CMK (cell line): ENCODE results near the gene EVA1C.
"Not testable (repeated sequence)": the region's sequence is repeated elsewhere in the genome, so short reads cannot be mapped to it uniquely, and the experiment has no call there.

Experiments
- DNase-seq: peaks from one replicate; pipeline ENCODE4 v3.0.0-alpha.2; 2010; ENCODE audit warnings: low read depth

The EVA1C gene

DNA sequence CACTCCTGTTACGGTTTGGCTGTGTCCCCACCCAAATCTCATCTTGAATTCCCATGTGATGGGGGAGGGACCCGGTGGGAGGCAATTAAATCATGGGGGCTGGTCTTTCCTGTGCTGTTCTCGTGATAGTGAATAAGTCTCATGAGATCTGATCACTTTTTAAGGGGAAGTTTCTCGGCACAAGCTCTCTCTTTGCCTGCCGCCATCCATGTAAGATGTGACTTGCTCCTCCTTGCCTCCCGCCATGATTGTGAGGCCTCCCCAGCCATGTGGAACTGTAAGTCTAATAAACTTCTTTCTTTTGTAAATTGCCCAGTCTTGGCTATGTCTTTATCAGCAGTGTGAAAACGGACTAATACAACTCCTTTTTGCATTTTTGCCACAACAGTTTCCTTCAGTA lies 118.3 kb downstream of the EVA1C start:
- DNase-seq: not testable (repeated sequence)

DNA sequence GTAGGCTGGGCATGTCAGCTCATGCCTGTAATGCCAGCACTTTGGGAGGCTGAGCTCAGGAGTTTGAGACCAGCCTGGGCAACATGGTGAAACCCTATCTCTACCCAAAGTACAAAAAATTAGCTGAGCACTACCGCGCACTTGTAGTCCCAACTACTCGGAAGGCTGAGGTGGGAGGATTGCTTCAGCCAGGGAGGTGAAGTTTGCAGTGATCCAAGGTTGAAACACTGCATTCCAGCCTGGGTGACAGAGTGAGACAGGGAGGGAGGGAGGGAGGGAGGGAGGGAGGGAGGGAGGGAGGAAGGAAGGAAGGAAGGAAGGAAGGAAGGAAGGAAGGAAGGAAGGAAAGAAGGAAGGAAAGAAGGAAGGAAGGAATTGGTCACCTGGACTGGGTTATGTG lies 119.1 kb downstream of the EVA1C start:
- not testable (repeated sequence) for DNase-seq

DNA sequence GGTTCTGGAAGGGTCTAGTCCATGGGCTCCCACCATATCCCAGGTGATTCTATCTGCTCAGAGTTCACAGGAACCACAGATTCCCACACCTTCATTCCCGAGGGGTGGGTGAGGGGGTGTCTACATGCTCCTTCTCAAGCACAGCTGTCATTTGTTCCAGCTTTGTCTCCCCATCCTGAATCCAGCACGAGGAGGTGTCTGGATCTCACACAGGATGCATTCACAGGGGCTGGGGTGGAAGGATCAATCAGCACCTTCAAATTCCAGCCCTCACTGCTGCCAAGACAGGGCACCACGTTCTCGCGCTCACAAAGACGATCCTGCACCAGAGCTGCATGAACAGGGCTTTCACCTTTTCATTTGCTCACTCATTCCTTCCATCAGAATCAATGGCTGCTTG lies 120.1 kb downstream of the EVA1C start:
- DNase-seq: no peak

DNA sequence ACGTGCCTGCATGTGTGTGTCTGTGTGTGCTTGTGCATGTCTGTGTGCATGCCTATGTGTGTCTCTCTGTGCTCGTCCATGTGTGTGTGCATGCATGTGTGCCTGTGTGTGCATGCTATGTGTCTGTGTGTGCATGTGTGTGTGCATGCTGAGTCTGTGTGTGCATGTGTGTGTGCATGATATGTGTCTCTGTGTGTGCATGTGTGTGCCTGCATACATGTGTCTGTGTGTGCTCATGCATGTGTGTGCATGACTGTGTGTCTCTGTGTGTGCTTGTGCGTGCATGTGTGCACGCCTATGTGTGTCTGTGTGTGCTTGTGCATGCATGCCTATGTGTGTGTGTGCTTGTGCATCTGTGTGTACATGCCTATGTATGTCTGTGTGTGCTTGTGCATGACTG lies 120.5 kb downstream of the EVA1C start:
- DNase-seq: no peak

DNA sequence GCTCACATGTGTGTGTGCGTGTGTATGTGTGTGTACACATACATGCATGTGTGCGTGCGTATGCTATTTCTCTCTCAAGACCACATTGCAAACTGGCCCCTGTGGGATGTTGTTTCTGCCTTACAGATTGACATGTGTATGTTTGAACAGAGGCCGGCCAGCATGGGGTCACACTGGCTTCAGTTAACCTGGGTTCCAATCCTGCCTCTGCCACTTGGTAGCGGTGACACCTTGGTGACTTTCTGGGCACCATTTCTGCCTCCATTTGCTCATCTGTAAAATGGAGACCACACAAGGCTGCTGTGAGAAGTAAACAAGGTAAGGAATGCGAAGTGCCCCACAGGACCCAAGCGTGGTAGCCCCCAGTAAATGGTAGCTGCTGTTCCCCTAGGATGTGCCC lies 121.1 kb downstream of the EVA1C start:
- DNase-seq: no peak

DNA sequence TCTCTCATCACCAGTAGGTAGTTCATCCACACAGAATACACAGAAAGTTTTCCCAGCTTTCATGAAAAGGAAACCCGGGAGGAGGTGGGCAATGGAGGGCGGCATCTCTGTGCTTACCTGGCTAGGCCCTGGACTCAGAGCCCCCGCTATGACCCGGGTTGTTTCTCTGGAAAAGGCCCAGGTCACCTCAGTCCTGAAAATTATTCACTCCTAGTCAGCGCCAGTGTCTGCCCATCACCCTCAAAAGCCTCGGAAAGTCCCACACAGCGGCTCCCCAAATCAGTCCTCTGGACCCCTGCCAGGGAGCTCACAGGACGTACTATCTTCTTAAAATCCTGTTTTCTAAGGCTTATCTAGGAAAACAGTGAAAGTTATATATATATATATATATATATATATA lies 121.6 kb downstream of the EVA1C start:
- no peak for DNase-seq

DNA sequence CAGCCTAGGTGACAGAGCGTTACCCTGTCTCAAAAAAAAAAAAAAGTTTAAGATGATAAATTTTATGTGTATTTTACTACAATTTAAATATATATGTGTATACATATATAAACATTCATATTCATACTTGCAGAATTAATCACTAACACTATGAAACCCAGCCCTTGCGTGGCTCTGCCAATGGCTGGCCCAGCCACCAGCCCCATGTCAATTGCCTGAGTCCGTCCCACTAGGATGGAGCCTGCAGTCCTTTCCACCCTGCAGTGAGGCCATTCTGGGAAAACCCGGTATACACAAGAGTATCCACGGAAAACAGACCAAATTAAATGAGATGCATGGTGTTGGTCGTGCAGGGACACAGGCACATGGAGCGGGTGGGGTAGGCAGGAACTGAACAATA lies 123.1 kb downstream of the EVA1C start:
- DNase-seq: no peak

DNA sequence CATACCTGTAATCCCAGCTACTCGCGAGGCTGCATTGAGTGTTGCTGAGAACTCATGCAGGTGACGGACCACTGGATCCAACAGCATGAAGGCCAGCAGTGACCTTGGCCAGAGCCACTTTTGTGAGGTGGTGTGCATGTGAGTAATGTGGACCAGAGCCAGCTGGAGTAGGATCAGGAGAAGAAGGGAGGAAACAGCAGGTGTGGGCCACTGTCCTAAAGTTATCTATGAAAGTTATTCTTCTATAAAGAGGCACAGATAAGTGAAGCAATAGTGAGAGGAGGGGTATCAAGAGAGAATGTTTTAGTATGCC lies 125.0 kb downstream of the EVA1C start:
- no peak for DNase-seq

DNA sequence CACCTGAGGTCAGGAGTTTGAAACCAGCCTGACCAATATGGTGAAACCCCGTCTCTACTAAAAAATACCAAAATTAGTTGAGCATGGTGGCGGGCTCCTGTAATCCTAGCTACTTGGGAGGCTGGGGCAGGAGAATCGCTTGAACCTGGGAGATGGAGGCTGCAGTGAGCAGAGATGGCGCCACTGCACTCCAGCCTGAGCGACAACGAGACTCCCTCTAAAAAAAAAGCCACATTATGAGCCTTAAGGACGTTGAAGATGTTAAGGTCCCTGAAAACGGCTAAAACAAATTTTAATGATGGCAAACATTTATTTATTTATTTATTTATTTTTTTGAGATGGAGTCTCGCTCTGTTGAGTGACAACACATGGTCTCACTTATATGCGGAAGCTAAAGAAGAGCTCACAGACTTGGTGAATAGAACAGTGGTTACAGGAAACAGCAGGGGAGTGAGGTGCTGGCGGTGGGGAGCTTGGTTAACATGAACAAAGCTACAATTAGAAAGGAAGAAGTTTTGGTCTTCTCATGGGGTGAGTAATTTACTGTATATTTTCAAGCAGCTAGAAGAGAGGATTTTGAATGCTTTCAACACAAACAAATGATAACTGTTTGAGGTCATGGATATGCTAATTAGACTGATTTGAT lies 125.8 kb downstream of the EVA1C start:
- DNase-seq: no peak

DNA sequence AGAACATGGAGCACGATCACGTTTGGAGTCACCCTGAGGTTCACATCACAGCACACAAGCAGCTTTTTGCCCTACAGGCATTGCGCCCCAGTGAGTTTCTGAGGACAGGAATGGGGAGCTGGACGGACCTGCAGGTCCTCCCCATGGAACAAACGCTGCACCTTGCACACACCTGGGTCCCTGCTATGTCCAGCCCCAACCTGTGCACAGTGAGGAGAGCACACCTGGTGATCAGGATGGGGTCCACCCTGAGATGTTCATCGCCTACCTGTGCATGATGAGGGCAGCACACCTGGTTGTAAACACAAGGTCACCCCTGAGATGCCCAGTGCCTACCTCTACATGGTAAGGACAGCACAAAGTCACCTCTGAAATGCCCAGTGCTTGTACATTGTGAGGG lies 126.9 kb downstream of the EVA1C start:
- no peak for DNase-seq

DNA sequence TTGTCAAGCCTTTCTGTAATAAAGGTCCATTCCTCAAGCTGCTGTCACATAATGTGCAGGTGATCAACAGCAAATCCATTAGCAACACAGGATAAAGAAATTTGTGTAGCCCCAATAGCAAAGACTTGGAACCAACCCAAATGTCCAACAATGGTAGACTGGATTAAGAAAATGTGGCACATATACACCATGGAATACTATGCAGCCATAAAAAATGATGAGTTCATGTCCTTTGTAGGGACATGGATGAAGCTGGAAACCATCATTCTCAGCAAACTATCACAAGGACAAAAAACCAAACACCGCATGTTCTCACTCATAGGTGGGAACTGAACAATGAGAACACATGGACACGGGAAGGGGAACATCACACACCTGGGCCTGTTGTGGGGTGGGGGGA lies 130.6 kb downstream of the EVA1C start:
- DNase-seq: not testable (repeated sequence)

DNA sequence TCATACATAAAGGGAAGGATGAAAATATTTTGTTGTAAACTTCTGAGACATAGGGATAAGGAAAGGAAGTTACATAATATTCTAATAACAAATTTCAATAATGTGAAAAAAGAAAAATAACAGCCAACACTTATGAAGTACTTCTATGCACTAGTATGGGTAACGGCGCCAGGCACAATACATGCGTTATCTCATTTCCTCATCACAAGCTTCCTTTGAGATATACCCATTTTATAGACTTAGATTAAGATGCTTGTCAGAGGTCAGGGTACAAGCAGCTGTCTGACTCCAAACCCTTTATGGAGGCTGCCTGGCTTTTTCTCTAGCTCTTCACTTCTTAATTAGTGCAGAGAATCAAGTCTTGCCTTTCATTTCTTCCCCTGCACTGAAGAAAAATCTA lies 131.5 kb downstream of the EVA1C start:
- no peak for DNase-seq

DNA sequence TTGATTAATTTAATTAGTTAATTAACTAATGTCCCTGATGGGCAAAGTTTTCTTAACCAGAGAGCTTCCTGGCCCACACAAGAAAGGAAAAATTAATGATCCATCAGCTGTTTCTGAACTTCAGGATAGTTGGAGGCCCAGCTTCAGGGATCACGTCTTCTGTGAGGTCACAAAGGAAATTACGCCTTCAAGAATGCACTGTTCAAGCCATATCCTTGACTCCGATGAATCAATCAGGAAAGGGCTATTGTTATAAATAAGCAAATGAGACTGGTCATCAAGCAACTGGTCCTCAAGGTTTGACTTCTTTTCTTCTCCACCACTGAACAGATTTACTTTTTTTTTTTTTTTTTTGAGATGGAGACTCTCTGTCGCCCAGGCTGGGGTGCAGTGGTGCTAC lies 132.2 kb downstream of the EVA1C start:
- DNase-seq: no peak

DNA sequence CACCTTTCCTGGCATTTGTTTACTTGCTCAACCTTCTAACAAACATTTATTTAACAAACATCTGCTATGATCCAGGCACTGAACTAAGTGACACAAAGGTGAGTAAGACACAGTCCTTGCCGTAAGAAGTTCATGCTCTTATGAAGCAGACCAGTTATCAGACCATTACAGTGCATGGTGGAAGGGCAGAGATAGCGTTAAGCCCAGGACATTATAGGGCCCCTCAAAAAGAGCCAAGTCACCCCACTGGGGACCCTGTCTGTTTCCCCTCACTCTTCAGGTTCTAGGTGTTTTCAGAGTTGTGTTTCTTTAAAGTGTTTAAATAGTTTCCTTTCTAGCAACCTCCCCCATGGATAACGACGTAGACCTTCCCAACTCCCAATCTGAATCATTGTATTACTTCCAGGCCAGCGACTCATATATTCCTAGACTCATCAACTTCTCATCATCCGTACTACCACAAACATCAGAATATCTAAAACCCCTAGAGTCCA lies 133.5 kb downstream of the EVA1C start:
- no peak for DNase-seq

DNA sequence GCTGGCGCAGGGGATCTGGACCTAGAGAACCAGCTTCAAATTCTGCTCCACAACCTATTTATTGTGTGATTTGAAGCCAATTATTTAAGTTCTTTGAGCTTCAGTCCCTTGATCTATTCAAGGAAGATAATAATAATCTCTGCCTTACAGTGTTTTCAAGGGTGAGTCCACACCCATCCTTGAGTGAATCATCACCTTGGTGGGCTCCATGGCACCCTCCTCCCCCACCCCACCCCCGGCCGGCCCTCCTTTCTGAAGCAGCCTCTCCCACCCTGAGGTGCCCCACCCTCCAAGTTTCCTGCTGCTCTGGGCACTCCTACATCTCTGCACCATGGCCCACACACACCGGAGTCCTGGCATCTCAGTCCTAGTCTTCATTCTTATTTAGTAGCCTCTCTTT lies 134.5 kb downstream of the EVA1C start:
- DNase-seq: no peak

DNA sequence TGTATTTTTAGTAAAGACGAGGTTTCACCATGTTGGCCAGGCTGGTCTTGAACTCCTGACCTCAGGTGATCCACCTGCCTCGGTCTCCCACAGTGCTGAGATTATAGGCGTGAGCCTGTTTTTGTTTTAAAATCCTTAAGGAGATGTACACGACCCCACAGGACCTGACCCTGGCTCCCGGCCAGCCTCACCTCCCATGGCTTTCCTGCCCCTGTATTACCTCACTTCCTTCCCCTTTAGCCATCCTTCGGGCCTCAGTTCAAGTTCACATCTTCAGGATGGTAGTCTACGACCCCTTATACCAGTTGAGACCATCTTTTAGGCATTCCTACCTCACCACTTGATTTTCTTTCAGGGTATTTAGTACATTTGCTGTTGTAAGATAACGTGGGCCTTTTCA lies 136.5 kb downstream of the EVA1C start:
- no peak for DNase-seq

DNA sequence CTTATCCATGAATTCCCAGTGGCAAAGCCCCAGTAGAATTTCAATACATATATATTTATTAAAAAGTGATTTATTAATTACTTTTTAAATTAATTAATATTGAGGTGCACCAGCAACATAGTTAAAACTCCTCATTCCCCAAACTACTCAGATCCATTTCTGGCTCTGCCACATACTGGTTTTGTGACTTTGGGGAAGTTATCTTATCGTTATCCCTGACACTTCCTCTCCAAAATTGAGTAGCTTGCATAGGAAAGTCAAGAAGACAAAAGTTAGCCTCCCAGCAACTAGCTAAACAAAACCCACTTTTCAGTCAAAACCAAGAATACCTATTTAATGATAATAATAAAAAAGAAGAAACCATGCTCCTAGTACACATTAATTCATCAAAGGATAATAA lies 136.9 kb downstream of the EVA1C start:
- peak; percentile 30 for DNase-seq

DNA sequence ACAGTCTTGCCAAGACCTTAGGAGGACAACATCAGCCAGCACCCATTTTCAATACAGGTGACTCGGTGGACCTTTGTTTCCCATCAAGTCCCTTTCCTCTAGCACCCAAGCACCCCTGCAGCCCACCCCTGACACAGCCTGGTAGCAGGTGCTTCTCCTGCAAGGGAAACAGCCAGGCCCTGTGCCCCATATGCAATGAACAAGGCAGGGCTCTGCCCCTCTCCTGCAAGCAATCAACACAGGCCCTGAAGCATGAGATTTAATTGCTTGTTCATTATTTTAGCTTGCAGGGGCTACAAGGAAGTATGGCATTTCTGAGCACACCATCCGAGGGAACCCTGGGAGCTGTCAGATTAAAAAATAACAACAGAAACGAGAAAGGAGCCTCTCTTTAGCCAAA lies 137.4 kb downstream of the EVA1C start:
- no peak for DNase-seq

DNA sequence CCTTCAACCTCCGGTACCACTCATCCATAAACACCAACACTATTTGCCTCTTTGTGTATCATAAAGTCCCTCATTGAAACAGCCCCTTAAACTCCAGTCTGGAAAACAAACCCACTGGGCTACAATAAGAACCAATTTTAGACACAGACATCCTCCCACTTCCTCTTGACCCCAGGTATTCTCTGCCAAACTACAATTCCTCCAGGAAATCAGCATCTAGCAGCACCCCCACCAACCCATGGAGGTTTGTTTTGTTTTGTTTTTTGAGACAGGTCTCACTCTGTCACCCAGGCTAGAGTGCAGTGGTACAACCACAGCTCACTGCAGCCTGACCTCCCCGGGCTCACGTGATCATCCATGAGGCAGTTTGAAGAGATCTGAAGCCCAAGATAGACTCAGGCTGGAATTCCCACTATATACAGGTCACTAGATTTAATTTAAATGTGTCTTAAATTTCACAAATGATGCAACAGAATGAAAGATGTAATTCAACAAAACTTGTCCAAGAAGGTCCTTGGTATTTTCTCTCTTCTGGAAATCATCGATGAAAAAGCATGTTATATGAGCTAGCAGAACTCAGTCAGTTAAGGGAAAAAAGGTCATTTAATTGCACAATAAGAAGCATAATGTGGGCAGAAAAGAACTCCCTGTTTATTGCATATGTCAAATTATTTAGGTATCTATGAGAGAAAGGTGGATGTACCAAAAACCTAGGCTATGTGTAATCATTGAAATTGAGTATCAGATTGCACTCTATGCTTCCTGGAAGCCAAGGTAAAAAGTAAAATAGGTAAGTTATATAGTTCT lies 142.5 kb downstream of the EVA1C start:
- DNase-seq: no peak

DNA sequence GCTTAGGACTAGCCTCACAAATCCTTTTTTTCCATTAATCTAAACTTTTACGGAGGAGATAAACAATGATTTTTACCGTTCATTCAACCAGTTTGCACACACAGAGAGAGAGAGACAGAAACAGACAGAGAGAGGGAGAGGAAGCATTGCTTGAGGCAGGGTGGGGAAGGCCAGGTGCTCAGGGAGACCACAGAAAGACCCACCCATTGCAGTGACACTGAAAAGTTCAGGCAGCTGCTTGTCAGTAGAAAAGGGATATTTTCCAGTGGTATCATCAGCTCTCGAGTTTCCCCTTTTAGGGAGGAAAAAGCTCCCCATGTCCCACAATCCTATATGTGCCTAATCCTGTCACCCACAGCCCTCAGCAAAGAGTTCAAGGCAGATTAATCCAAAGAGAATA lies 145.6 kb downstream of the EVA1C start:
- DNase-seq: no peak

DNA sequence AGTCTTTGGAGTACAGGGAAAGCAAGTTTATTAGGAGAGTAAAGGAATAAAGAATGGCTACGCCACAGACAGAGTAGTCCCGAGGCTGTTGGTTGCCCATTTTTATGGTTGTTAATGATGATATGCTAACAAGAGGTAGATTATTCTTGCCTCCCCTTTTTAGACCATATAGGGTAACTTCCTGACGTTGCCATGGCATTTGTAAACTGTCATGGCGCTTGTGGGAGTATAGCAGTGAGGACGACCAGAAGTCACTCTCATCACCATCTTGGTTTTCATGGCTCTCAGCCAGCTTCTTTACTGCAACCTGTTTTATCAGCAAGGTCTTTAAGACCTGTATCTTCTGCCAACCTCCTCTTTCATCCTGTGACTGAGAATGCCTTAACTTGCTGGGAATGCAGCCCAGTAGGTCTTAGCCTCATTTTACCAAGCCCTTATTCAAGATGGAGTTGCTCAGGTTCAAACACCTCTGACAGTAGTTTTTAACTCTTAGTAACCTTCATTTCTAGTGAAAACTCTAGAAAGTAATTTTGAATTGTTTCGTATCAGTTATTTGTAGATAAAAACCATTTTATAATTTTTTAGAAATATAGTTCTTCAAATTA lies 146.6 kb downstream of the EVA1C start:
- DNase-seq: no peak

DNA sequence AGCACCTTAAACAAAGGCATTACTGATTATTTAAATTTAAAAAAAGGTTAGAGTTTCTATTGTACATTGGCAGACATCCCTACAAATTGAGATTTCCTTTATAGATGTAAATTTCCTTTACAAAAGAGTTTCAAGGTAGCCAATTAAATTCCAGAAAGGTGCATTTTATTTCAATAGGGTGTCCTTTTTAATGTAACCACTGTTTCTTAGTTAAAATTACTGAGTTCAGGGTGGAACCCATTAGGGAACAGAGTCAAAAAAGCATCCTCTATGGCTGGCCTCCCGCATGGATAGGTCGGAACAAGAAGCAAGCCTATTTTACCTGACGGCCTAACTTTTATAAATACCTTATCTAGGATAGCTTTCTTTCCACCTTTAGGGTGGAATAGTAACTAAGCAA lies 148.4 kb downstream of the EVA1C start:
- DNase-seq: no peak

DNA sequence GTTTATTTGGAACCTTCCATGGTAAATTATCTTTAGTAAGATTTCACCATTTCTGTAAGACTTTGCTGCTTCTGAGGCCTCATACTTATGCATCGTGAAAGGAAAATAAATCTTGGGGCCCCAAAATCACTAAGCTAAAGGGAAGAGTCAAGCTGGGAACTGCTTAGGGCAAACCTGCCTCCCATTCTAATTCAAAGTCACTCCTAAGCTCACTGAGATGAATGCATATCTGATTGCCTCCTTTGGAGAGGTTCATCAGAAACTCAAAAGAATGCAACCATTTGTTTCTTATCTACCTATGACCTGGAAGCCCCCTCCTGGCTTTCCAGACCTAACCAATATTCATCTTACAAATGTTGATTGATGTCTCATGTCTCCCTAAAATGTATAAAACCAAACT lies 149.0 kb downstream of the EVA1C start:
- not testable (repeated sequence) for DNase-seq

DNA sequence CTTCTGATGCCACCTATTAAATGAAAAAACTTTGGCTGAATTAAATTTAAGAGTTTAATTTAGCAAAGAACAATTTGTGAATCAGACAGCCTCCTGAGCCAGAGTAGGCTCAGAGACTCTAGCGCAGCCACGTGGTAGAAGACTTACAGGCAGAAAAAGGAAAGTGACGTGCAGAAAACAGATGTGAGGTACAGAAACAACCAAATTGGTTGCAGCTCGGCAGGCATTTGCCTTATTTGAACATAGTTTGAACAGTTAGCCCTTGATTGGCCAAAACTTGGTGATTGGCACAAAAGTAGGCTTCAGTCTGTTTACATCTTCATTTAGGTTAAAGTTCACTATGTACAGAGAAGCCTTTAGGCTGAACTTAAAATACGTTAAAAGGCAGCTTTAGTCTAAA lies 149.9 kb downstream of the EVA1C start:
- no peak for DNase-seq
